Measurements from ENCODE around the gene ZFP64.
A peak's percentile ranks its signal among the peaks of the same experiment; 100 is the strongest.

ZFP64 gene

DNA sequence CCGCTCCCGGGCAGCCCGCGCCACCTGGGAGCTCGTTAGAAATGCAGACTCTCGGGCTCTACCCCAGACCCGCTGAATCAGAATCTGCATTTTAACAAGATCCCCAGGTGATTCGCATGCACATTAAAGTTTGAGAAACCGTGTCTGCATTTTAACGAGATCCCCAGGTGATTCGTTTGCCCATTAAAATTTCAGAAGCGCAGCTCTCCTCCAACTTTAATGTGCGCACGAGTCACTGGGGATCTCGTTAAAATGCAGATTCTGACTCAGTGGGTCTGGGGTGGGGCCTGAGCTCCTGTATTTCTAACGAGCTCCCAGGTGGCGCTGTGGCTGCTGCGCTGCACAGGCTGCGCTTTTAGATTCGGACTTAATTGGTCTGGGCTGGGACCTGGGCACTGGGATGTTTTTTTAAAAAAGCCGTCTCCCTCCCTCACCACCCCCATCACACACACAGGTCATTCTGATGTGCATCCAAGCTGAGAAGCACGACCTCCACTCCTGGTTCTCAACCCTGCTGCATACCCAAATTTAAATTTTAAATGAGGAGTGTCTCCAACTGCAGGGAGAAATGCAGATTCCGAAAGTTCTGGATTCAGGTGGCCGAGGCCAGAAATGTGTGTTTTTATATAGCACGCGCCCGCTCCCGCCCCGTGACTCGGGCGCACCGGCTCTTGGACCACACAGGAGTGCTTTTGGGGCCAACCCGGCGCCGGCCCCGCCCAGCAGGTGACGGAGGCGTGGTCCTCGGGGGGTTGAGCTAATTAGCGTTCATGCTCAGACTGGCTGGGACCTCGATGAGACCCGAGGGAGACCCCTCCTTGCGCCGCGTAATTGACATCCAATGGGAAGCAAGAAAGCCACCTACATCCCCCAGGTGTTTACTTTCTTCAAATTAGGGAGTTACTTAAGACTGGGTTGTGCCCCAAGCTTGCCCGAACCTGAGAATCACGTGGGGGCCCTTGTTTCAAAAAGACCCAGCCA, 85.8 kb downstream of the ZFP64 start:
- Histone ChIP-seq H3K9ac (ENCODE audit: low read length) (no peak overlapping the region), H3K4me3 (ENCODE audit: low read length) (peak overlapping the region; percentile 55), H3K27me3 (ENCODE audit: control insufficient read depth, insufficient read depth, low read length) (peaks cover 6% of the 10 kb centered on the region), H3K4me1 (ENCODE audit: control insufficient read depth, insufficient read depth, low read length) (no peaks in the 10 kb centered on the region), H3K27ac (ENCODE audit: low read depth, low read length) (no peak overlapping the region), H3K36me3 (ENCODE audit: control insufficient read depth, insufficient read depth, low read length) (no peaks in the 10 kb centered on the region)

DNA sequence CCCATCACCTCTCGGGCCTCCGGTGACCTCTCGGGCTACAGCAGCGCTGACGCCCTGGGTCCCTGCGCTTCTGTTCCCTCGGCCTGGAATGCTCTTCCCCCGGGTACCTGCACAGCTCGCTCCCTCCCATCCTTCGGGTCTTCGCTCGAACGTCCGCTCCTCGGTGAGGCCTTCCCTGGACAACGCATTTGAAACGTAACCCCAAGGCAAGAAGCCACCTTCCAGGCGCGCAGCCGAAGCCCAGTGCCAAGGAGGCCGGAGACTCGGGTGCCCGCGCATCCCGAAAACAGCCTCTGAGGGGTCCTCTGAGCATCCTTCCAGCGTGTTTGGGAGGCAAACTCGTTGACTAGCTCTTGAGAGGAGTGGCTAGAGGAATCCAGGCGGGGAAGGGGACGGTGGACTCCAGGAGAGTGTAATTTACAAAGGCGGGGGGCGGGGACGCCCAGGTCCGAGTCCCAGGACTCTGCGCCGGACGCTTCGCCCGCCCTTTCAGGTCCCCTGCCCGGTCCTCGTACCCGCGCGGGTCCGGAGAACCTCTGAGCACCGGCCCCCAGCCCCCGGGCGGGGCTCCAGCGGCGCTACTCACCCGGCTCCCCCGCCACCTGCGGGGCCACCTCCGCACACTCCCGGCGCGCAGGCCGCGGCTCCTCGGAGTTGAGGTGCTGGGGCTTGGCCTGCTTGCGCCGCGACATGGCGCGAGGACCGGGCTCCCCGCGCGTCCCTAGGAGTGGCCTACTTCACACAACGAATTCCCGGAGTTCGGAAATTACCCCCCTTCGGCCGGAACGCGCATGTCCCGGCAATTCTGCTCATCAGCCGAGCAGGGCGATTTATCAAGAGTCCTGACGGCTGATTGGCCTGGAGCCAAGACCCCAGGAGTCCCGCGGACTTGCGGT, 86.8 kb downstream of the ZFP64 start:
- Histone ChIP-seq H3K4me1 (ENCODE audit: control insufficient read depth, insufficient read depth, low read length) (no peaks in the 10 kb centered on the region), H3K27ac (ENCODE audit: low read depth, low read length) (no peak overlapping the region), H3K36me3 (ENCODE audit: control insufficient read depth, insufficient read depth, low read length) (no peaks in the 10 kb centered on the region), H3K9ac (ENCODE audit: low read length) (no peak overlapping the region), H3K27me3 (ENCODE audit: control insufficient read depth, insufficient read depth, low read length) (peaks cover 6% of the 10 kb centered on the region), H3K4me3 (ENCODE audit: low read length) (peak overlapping the region; percentile 55)

DNA sequence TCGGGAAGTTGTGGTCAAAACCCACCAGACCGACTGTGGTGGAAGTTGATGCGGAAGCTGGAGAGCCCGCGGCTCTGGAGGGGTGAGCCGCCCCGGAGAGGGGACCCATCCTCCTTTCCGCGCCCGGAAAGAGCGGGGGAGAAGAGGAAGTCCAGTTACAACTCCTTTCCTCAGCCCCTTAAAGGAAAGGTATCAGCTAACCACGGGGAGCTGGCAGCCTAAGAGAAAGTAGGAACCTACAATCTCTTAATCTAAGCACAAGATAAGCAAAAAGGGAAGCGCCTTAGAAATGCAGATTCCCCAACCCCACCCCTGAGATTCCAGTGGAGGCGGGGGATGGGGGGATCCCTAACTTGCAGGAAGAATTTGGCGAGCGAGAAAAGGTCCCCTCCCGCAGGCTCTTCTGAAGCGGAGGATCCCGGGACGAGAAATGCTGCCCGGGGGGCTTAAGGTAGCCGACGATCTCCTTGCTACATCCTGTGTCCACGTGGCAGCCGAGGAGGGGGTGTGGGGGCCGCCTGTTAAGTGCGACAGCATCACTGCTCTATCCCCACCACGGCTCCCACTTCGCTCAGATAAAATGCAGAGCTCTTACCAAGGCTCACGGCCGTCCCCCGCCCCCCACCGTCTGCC, 87.5 kb downstream of the ZFP64 start:
- H3K4me1 ChIP-seq (ENCODE audit: control insufficient read depth, insufficient read depth, low read length): no peaks in the 10 kb centered on the region
- H3K27me3 ChIP-seq (ENCODE audit: control insufficient read depth, insufficient read depth, low read length): peaks cover 6% of the 10 kb centered on the region
- no peak overlapping the region for H3K27ac ChIP-seq (ENCODE audit: low read depth, low read length)
- H3K9ac ChIP-seq (ENCODE audit: low read length): no peak overlapping the region
- peak overlapping the region; percentile 55 for H3K4me3 ChIP-seq (ENCODE audit: low read length)
- no peaks in the 10 kb centered on the region for H3K36me3 ChIP-seq (ENCODE audit: control insufficient read depth, insufficient read depth, low read length)

DNA sequence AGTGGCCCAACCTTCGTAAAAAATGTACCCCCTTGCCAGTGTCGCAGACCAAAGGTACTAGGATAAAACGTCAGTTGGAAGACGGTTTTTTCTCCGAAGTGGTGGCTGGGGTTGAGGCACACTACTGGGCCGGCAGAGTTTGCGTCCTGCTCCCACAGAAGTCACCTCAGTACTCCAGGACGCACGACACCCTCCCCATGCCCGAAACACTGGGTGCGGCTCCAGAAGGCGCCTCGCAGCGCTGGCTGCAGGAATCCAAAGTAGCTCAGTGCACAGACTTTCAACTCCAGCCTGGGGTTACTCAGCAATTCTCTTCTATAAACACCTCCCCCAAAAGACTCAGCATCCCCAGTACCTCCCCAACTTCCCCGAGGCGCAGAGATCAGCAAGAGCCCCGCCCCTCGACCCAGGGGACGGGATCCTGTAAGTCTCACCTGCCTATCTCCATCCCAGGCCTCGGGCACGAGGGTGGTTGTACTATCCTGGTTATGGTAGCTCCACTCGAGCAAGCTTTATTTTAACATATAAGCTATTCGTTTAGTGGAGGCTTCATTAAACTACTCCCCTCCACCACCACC, 88.2 kb downstream of the ZFP64 start:
- Histone ChIP-seq H3K27me3 (ENCODE audit: control insufficient read depth, insufficient read depth, low read length) (peaks cover 6% of the 10 kb centered on the region), H3K4me3 (ENCODE audit: low read length) (no peak overlapping the region), H3K36me3 (ENCODE audit: control insufficient read depth, insufficient read depth, low read length) (no peaks in the 10 kb centered on the region), H3K27ac (ENCODE audit: low read depth, low read length) (no peak overlapping the region), H3K4me1 (ENCODE audit: control insufficient read depth, insufficient read depth, low read length) (no peaks in the 10 kb centered on the region), H3K9ac (ENCODE audit: low read length) (no peak overlapping the region)

DNA sequence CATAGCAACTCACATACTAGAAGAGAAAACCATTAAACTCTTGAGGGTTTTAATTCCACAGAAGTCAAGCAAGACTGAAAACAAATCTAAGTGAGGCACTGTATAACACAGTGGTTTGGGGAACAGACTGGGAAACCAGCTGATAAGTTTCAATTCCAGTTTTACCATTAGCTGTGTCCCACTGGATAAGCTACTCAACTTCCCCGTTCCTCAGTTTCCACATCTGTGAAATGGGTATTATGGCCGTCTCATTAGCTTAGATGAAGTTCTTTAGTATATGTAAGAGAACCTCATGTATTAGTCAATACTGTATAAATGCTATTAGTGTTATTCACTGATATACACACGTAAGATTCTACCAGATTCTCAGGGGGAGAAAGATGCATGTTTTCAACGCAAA, 89.0 kb downstream of the ZFP64 start:
- H3K36me3 ChIP-seq (ENCODE audit: control insufficient read depth, insufficient read depth, low read length): no peaks in the 10 kb centered on the region
- H3K27me3 ChIP-seq (ENCODE audit: control insufficient read depth, insufficient read depth, low read length): peaks cover 6% of the 10 kb centered on the region
- H3K4me1 ChIP-seq (ENCODE audit: control insufficient read depth, insufficient read depth, low read length): no peaks in the 10 kb centered on the region
- H3K4me3 ChIP-seq (ENCODE audit: low read length): no peak overlapping the region
- no peak overlapping the region for H3K9ac ChIP-seq (ENCODE audit: low read length)
- no peak overlapping the region for H3K27ac ChIP-seq (ENCODE audit: low read depth, low read length)

DNA sequence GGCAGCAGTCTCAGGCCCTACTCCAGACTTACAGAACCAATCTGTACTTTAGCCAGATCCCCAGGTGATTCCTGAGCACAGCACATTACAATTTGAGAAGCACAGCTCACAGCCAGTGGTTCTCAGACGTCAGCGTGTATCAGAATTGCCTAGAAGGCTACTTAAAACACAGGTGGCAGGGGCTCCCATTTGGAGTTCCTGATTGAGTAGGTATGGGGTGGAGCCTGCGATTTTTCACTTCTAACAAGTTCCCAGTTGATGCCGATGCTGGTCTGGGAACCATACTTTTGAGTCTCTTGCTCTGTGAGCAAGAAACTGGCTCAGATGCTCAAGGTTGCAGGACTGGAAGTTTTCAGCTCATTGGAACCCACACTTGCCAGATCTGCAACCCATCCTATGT, 89.5 kb downstream of the ZFP64 start:
- no peak overlapping the region for H3K4me3 ChIP-seq (ENCODE audit: low read length)
- H3K9ac ChIP-seq (ENCODE audit: low read length): no peak overlapping the region
- no peaks in the 10 kb centered on the region for H3K36me3 ChIP-seq (ENCODE audit: control insufficient read depth, insufficient read depth, low read length)
- peaks cover 6% of the 10 kb centered on the region for H3K27me3 ChIP-seq (ENCODE audit: control insufficient read depth, insufficient read depth, low read length)
- H3K27ac ChIP-seq (ENCODE audit: low read depth, low read length): no peak overlapping the region
- no peaks in the 10 kb centered on the region for H3K4me1 ChIP-seq (ENCODE audit: control insufficient read depth, insufficient read depth, low read length)
